ENCODE measurements around the gene C1QB. TPM values are rescaled to one million over a fixed set of nuclear protein-coding genes. Genes with fewer than 3 reads are reported as not detected.

C1QB gene
- polyA plus RNA-seq, 1 donor (not counting 4 experiments of a cell fraction or from before 2014, with no cell fraction given): not detected

GRCh38 chr1:22662318-22662717 is 9.3 kb downstream of the C1QB start:
- H3K27ac ChIP-seq (ENCODE audit: control insufficient read depth, insufficient read depth, low read length): no peak overlapping the region
- H3K79me2 ChIP-seq (ENCODE audit: control insufficient read depth, insufficient read depth, low read length): no peaks in the 10 kb centered on the region
- no peaks in the 10 kb centered on the region for H3K36me3 ChIP-seq (ENCODE audit: control insufficient read depth in 2 of 2, extremely low read depth in 1 of 2, insufficient read depth in 2 of 2, low read length in 2 of 2)
- no peak overlapping the region for H2AFZ ChIP-seq (ENCODE audit: control insufficient read depth, low read length)
- no peaks in the 10 kb centered on the region for H3K4me1 ChIP-seq (ENCODE audit: control insufficient read depth, extremely low read depth, insufficient read depth, low read length)
- H4K20me1 ChIP-seq (ENCODE audit: control insufficient read depth, extremely low read depth, insufficient read depth, low read length): peaks cover 5% of the 10 kb centered on the region
- H3K9me3 ChIP-seq (ENCODE audit: control insufficient read depth, low read depth, low read length): no peaks in the 10 kb centered on the region
- no peak overlapping the region for H3K4me2 ChIP-seq (ENCODE audit: control insufficient read depth, extremely low read depth, insufficient read depth, low read depth, low read length)
- no peak overlapping the region for H3K4me3 ChIP-seq (ENCODE audit: control insufficient read depth in 2 of 3, extremely low read depth in 1 of 3, insufficient read depth in 2 of 3, low read depth in 1 of 3, low read length in 3 of 3)
- dilution Hi-C loops (cut with MboI; ENCODE audit: extremely low pct_ligation_motif_present, low sequenced_read_pairs): no loop called here
- TF ChIP-seq CTCF (optimal IDR thresholded peaks at IDR 0.05 in 1 of 3, IDR thresholded peaks at IDR 0.05 in 1 of 3, conservative IDR thresholded peaks at IDR 0.05 in 1 of 3; ENCODE audit: extremely low read depth in 1 of 3, insufficient read depth in 2 of 3, low read length in 3 of 3) (no peak), EZH2 (IDR thresholded peaks at IDR 0.05; ENCODE audit: low read length) (no peak)
- H3K9ac ChIP-seq (ENCODE audit: control insufficient read depth, extremely low read depth, insufficient read depth, low read length): no peak overlapping the region
- H3K27me3 ChIP-seq (ENCODE audit: control insufficient read depth, extremely low read depth, insufficient read depth, low read length): no peaks in the 10 kb centered on the region
- FAIRE-seq: no peak
- DNase-seq (ENCODE audit: low read depth, low spot score): no peak
- H3K9me1 ChIP-seq (ENCODE audit: control insufficient read depth, extremely low read depth, insufficient read depth, low read length): peaks cover 2% of the 10 kb centered on the region

- peaks cover 2% of the 10 kb centered on the region for H3K9me1 ChIP-seq (ENCODE audit: control insufficient read depth, extremely low read depth, insufficient read depth, low read length)
- FAIRE-seq: no peak
- dilution Hi-C loops (cut with MboI; ENCODE audit: extremely low pct_ligation_motif_present, low sequenced_read_pairs): no loop called here
- no peak overlapping the region for H3K4me2 ChIP-seq (ENCODE audit: control insufficient read depth, extremely low read depth, insufficient read depth, low read depth, low read length)
- no peak overlapping the region for H2AFZ ChIP-seq (ENCODE audit: control insufficient read depth, low read length)
- DNase-seq (ENCODE audit: low read depth, low spot score): no peak
- no peak overlapping the region for H3K9ac ChIP-seq (ENCODE audit: control insufficient read depth, extremely low read depth, insufficient read depth, low read length)
- H3K9me3 ChIP-seq (ENCODE audit: control insufficient read depth, low read depth, low read length): no peaks in the 10 kb centered on the region
- peaks cover 5% of the 10 kb centered on the region for H4K20me1 ChIP-seq (ENCODE audit: control insufficient read depth, extremely low read depth, insufficient read depth, low read length)
- no peaks in the 10 kb centered on the region for H3K36me3 ChIP-seq (ENCODE audit: control insufficient read depth in 2 of 2, extremely low read depth in 1 of 2, insufficient read depth in 2 of 2, low read length in 2 of 2)
- no peaks in the 10 kb centered on the region for H3K27me3 ChIP-seq (ENCODE audit: control insufficient read depth, extremely low read depth, insufficient read depth, low read length)
- H3K4me1 ChIP-seq (ENCODE audit: control insufficient read depth, extremely low read depth, insufficient read depth, low read length): no peaks in the 10 kb centered on the region
- H3K4me3 ChIP-seq (ENCODE audit: control insufficient read depth in 2 of 3, extremely low read depth in 1 of 3, insufficient read depth in 2 of 3, low read depth in 1 of 3, low read length in 3 of 3): no peak overlapping the region
- H3K27ac ChIP-seq (ENCODE audit: control insufficient read depth, insufficient read depth, low read length): no peak overlapping the region
- no peak for TF ChIP-seq CTCF (optimal IDR thresholded peaks at IDR 0.05 in 1 of 3, IDR thresholded peaks at IDR 0.05 in 1 of 3, conservative IDR thresholded peaks at IDR 0.05 in 1 of 3; ENCODE audit: extremely low read depth in 1 of 3, insufficient read depth in 2 of 3, low read length in 3 of 3)
- TF ChIP-seq EZH2 (IDR thresholded peaks at IDR 0.05; ENCODE audit: low read length): no peak
- H3K79me2 ChIP-seq (ENCODE audit: control insufficient read depth, insufficient read depth, low read length): no peaks in the 10 kb centered on the region
Measured at GRCh38 chr1:22662986-22663408, 10.0 kb downstream of the C1QB start.

Data from keratinocyte (primary cell).